NCI-H446 (cell line): Measurements from ENCODE around the gene KCNK1.
A peak's percentile ranks its signal among the peaks of the same experiment; 100 is the strongest.

Source experiments
- DNase-seq, 2 experiments: peaks; one replicate each; lab custom pipeline; 2025; lab: John Stamatoyannopoulos, UW

The KCNK1 gene

GRCh38 chr1:233636503-233636877 is 22.6 kb downstream of the KCNK1 start:
- DNase-seq, result no peak

- peak in 1 of 2 experiments; percentile 20 for DNase-seq
Measured at GRCh38 chr1:233638513-233638912, 24.6 kb downstream of the KCNK1 start.

- DNase-seq, result no peak
Measured at GRCh38 chr1:233639611-233640010, 25.7 kb downstream of the KCNK1 start.

GRCh38 chr1:233640179-233640578 is 26.3 kb downstream of the KCNK1 start:
- DNase-seq, result no peak

- DNase-seq, result no peak
Measured at GRCh38 chr1:233641029-233641428, 27.1 kb downstream of the KCNK1 start.

- DNase-seq, result no peak
Measured at GRCh38 chr1:233647073-233647472, 33.2 kb downstream of the KCNK1 start.

GRCh38 chr1:233647636-233648035 is 33.7 kb downstream of the KCNK1 start:
- no peak for DNase-seq

GRCh38 chr1:233651061-233651460 is 37.2 kb downstream of the KCNK1 start:
- no peak for DNase-seq

- DNase-seq, result no peak
Measured at GRCh38 chr1:233651563-233652233, 37.8 kb downstream of the KCNK1 start.

- no peak for DNase-seq
Measured at GRCh38 chr1:233652526-233652925, 38.6 kb downstream of the KCNK1 start.

GRCh38 chr1:233654658-233655280 is 40.9 kb downstream of the KCNK1 start:
- DNase-seq, result no peak

GRCh38 chr1:233655301-233655740 is 41.4 kb downstream of the KCNK1 start:
- no peak for DNase-seq

GRCh38 chr1:233656032-233656635 is 42.2 kb downstream of the KCNK1 start:
- peak in 1 of 2 experiments; percentile 49 for DNase-seq

GRCh38 chr1:233656687-233657086 is 42.8 kb downstream of the KCNK1 start:
- no peak for DNase-seq

GRCh38 chr1:233657466-233657865 is 43.6 kb downstream of the KCNK1 start:
- no peak for DNase-seq

GRCh38 chr1:233659495-233659894 is 45.6 kb downstream of the KCNK1 start:
- no peak for DNase-seq

GRCh38 chr1:233661376-233662159 is 47.7 kb downstream of the KCNK1 start:
- DNase-seq, result no peak

GRCh38 chr1:233662575-233663304 is 48.8 kb downstream of the KCNK1 start:
- peak; percentile 63 to 87 for DNase-seq

GRCh38 chr1:233664253-233664652 is 50.3 kb downstream of the KCNK1 start:
- peak; percentile 96 to 97 for DNase-seq

- peak in 1 of 2 experiments; percentile 31 for DNase-seq
Measured at GRCh38 chr1:233664804-233665574, 51.1 kb downstream of the KCNK1 start.
